MV-4-11 (cell line): ENCODE measurements around the gene ERVH48-1.
A peak's percentile ranks its signal among the peaks of the same experiment; 100 is the strongest.
"Not testable (repeated sequence)": the region's sequence is repeated elsewhere in the genome, so short reads cannot be mapped to it uniquely, and the experiment has no call there.

Source experiments
- DNase-seq: peaks from one replicate; lab custom pipeline; 2025; lab: John Stamatoyannopoulos, UW

The ERVH48-1 gene

DNA sequence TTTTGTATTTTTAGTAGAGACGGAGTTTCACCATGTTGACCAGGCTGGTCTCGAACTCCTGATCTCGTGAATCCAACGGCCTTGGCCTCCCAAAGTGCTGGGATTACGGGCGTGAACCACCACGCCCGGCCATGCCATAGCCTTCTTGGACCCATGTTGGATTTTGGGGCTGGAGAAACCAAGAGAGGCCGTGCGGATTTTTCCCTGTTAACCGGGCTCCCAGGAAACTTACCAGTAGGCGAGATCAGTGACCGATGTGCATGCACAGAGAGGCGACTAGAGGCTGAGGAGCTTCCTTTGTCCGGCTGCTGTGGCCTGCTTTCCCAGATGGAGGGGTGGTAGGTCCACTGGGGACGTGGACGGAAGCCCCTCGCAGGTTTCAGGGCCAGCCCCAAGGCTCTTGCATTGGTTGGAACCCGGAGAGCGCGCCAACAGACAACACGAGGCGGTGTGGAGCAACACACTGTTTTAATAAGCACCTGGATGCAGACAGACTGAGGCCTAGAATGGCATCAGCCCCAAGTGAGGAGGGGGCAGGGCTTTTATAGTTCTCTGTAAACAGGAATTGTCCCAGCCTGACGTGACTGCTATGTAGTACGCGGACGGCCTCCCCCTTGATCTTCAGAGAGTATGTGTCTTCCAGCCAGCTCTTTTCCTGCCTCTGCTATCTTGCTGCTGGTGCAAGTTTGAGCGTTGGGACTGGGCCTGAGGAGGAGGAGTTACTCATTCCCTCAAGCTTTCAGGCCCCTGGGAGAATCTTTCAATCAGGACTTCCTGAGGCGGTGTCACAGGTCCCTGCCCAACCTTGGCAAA lies at the start of gene ERVH48-1:
TSS of gene ERVH48-1 (minus strand) at position 517 of the 813 bp plus-strand sequence. CDS start 6,624 bp downstream, outside the sequence.
- DNase-seq, result no peak

DNA sequence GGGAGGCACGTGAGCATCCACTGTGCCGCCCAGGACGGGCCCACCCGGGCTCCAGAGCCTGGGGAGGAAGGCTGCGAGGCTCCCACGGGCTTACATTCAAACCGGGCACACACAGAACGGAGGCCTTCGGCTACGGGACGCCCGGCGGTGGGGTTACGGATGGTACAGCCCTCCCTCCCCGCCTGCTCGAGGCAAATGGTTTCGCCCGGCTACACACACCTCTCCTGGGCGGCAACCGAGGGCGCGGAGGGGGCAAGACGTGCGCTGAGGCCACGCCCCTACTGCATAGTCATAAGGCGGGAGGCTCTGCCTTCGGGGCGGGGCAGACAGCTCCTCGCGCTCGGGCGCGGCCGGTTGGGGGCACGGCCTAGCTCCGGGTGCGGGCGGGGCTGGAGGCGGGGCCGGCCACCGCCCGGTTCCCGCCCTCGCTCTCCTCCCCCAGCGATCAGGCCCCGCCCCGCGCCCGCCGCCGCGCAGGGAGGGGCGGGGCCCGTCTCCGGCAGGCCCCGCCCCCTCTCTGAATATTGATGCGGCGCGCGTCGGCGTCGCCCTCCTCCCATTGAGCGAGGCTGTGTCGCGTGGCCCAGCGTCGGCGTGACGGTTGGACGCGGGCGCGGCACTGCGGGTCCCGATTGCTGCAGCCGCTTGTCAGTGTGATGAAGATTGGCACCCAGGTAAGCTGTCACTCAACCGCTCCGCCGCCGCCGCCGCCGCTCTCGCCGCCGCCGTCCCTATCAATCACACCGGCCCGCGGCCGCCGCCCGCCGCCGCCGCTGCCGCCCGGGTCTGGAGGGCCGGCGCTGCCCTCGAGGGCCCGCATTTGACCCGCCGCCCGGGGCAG lies 48.8 kb upstream of the ERVH48-1 start, which contains the start of gene PKNOX1:
TSS of gene PKNOX1 (plus strand) at position 572 of the 841 bp plus-strand sequence. CDS start 29,820 bp downstream, outside the sequence.
- peak; percentile 97 for DNase-seq

DNA sequence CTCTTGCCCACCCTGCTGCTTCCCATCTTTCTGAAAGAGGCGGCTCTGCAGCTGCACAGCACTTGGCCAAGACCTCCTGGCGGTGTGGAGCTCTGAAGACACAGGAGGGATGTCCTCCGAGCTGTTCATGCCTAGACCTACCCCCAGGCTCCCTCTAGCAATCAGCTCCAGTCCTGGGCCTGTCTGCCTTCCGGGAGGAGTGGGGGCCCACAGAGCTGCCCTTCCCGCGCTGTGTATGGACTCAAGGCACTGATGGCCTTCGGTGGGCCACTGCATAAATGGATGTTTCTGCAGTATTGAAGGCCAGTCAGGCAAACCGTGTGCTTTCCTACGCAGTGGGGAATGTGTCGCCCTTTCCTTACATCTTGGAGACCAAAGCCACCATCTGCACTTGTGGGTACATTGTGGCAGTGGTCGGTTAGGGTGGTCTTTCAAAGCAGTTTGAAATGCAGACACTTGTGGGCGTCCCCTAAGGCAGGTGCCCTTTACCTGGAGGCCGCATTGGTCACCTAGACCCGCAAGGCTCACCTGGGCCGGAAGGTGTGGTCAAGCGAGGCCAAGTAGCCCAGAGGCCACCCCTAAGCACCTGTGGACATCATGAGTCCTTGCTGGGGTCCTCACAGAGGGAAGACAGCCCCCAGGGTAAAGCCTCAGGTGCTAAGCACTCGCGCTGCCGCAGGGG lies 48.0 kb upstream of the ERVH48-1 start:
- DNase-seq, result no peak

DNA sequence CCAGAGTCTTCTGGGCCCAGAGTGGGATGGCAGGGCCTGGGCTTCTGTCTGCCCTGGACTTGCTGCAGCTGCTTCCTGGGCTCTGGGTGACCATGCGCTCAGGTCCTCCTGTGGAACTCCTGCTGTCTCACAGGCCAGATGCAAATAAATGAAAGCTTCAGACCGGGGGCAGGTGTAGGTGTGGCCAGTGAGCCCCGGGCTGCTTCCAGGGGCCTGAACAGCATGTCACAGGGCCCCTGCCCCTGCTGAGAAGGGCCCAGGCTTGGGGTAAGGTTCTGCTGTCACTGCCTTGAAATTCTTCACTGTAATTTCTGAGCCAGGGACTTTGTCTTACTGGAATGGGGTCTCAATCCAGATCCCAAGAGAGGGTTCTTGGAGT lies 46.5 kb upstream of the ERVH48-1 start:
- no peak for DNase-seq

DNA sequence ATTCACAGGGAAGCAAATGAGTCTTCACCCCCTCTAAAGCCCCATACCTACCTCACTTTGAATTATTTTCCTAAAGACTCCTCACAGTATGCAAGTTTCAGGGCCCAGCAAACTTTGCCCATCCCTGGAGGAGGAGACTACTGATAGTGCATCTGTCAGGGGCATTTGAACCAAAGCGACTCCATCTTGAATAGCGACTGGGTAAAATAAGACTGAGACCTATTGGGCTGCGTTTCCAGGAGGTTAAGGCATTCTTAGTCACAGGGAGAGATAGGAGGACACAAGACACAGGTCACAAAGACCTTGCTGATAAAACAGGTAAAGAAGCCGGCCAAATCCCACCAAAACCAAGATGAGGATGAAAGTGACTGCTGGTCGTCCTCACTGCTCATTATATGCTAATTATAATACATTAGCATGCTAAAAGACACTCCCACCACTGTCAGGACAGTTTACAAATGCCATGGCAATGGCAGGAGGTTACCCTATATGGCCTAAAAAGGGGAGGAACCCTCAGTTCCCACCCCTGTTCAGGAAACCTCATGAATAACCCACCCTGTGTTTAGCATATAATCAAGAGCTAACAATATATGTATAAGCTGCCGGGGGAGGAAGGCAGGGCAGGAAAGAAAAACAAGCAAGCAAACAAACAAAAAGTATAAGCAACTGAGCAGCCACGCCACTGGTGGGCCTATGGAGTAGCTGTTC lies 45.7 kb upstream of the ERVH48-1 start:
- DNase-seq, result no peak

DNA sequence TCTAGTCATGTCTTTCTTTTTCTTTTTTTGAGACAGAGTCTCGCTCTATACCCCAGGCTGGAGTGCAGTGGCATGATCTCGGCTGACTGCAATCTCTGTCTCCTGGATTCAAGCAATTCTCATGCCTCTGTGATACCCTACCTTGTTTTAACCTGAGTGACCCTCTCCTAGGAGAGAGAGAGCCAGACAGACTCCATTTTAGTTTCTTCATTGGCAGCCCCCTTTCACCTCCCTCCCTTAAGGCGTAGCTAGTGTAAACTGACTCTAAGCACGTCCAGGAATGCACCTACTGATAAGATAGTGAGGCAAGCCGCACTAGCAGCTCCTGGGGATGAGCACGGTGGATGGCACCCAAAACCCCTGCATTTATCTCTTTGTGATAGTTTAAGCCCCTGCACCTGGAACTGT lies 43.8 kb upstream of the ERVH48-1 start:
- no peak for DNase-seq

DNA sequence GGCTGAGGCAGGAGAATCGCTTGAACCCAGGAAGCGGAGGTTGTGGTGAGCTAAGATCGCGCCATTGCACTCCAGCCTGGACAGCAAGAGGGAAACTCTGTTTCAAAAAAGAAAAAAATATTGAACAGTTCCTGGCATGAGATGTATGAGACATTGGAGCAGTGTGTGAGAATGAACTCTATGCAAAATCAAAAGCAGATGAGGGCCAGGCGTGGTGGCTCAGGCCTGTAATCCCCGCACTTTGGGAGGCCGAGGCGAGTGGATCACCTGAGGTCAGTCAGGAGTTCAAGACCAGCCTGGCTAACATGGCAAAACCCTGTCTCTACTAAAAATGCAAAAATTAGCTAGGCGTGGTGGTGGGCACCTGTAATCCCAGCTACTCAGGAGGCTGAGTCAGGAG lies 42.2 kb upstream of the ERVH48-1 start:
- DNase-seq, result not testable (repeated sequence)

DNA sequence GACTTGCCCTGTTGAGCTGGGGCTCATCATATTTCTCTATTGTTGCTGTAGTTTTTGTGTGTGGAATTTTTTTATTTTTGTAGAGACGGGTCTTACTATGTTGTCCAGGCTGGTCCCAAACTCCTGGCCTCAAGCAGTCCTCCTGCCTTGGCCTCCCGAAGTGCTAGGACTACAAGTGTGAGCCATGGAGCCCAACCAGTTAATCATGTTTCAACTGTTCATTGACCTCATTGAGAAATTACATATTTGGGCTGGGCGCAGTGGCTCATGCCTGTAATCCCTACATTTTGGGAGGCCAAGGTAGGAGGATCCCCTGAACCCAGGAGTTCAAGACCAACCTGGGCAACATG lies 39.8 kb upstream of the ERVH48-1 start:
- DNase-seq, result no peak

DNA sequence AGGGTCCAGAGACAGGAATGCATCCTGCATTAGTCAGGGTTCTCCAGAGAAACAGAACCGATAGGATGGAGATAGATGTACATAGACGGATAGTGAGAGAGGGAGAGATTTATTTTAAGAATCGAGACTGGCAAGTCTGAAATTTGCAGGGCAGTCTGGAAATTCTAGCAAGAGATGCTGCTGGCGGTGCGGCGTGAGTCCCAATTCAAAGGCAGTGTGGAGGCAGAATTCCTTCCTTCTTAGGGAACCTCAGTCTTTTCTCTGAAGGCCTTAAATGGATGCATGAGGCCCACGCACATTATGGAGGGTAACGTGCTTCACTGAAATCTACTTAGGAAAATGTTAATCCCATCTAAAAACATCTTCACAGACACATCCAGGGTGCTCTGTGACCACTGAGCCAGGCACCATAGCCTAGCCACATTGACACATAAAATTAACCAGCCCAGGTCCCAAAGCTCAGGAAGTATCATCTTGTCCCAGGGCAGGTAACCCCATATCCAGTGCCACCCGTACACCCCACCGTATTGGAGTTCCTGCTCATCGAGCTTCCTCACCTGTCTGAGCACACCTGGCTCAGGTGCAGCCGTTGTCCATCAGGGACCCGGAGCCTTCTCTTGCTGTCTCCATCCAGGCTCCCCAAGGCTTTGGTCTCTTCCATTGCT lies 39.2 kb upstream of the ERVH48-1 start:
- DNase-seq, result no peak

DNA sequence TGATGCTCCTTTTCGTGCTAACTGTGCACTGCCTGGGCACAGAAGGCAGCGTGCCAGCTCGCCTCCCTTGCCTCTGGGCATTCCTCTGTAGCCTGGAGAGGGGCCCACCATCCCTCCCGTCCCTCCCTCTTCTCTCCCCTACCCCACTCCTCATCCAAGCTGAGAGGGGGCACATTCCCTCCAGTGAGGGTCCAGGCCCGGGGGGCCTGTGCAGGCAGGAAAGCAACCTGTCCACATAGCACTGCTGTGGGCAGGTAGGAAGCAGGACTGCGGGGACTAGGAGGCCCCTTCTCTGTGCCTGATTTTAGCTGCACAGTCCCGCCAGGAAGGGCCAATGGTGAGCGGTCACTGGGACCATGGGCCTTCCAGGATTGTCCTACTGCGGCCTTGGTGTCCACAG lies 38.7 kb upstream of the ERVH48-1 start:
- DNase-seq, result no peak

DNA sequence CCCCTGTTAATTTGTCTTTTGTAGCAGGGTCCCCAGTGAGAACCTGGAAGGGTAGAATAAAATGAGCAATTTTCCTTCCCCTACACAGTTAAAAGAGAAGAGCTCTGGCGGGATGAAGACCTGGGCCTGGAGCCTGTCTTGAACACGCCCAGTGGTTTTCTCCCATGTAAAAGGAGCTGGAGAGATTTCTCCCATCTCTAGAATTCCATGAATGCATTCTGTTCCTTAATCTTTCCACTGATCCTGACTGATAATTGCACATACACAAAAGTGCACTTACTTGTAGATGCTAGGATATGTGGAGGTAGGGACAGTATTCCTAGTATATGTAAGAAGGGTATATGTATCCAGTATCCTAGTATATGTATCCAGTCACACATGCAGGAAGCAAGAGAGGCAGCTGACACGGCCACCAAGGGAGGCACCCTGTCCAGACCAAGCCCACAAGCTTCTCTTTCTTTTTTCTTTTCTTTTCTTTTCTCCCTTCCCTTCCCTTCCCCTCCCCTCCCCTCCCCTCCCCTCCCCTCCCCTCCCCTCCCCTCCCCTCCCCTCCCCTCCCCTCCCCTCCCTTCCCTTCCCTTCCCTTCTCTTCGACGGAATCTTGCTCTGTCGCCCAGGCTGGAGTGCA lies 37.1 kb upstream of the ERVH48-1 start:
- DNase-seq, result no peak

DNA sequence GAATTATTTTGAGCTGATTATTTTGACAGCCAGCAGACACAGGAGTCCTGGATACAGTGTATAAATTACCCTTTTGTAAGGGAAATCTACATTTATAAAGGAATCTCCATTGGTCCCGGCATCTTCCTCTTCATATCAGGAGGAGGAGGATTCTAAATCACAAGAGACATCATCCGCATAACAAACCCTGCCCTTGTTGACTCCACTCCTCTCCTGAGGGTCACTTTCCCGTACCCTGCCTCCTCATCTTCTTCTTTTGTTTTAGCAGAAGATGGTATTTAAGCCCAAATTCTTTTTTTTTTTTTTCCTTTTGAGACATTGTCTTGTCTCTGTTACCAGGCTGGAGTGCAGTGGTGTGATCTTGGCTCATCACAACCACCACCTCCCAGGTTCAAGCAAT lies 34.3 kb upstream of the ERVH48-1 start:
- DNase-seq, result no peak

DNA sequence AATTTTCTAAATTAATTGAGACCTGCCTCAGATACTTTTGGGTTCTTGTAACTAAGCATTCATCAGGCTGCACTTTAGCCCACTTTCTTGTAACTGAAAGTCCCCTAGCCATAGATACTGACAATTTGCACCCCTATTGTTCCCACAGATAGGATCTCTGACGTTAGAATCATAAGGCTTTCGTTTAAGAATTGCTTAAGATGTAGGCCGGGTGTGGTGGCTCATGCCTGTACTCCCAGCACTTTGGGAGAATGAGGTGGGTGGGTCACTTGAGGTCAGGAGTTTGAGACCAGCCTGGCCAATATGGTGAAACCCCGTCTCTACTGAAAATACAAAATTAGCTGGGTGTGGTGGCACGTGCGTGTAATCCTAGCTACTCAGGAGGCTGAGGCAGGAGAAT lies 32.7 kb upstream of the ERVH48-1 start:
- DNase-seq, result not testable (repeated sequence)

DNA sequence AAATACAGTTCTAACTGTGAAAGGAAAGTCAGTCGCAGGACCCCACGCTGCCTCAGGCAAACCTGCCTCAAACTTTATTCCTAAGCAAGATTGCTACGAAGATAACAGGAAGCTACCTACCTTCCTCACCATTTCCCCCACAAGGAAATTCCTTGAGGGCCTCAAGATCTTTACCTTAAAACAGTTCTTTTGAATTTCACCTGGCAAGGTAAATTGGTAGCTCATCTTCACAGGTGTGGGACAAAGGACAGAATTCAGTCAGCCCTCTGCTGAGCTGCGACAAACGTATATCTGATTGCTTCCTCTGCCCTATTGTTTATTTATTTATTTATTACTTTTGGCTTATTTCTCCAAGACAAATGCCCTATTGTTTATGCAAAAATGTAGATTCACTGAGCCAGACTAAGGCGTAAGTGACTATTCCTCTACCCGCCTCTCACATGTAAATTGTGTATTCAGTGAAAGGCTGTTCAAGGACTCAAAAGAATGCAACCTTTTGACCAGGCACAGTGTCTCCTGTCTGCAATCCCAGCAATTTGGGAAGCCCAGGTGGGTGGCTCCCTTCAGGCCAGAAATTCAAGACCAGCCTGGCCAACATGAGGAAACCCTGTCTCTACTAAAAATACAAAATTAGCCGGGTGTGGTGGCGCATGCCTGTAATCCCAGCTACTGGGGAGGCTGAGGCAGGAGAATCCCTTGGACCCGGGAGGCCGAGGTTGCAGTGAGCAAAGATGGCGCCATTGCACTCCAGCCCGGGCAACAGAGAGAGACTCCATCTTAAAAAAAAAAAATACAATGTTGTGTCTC lies 31.6 kb upstream of the ERVH48-1 start:
- no peak for DNase-seq

DNA sequence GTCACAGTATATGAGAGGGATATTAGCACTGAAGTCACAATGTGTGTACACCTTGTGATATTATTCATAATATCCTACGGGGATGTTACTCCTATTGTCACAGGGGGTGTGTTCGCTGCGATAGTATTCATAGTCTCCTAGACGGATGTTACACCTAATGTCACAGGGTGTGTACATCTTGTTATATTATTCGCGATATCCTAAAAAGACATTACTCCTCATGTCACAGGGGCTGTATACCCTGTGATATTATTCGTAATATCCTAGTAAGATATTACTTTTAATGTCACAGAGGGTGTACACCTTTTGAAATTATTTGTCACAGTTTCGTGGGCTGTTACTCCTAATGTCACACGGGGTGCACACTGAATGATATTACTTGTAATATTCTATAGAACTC lies 25.8 kb upstream of the ERVH48-1 start:
- DNase-seq, result not testable (repeated sequence)

DNA sequence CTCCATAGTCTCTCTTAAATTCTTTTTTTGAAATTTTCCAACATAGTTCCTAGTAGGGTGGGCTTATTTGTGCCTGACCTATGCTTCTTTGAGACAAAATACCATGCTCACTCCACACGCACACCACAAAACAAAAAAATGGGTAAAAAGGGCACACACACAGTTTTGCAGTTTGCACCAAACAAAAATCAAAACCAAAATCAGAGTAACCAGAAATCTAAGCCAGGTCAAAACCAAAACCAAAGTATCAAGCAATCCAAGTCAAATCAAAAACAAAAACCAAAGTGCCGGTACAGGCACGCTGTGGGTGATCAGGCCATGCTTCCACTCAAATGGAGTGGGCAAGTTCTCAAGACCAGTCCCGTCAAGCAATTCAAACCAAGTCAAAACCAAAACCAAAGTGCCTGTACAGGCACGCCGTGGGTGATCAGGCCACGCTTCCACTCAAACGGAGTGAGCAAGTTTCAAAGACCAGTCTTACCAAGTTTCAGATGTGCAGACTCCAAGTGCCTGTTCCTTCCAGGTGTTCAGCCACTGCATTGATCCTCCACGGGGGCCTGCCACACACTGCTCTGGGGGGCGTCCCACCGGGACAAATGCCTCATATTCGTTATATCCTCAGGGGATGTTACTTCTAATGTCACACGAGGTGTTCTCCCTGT lies 23.8 kb upstream of the ERVH48-1 start:
- DNase-seq, result not testable (repeated sequence)

DNA sequence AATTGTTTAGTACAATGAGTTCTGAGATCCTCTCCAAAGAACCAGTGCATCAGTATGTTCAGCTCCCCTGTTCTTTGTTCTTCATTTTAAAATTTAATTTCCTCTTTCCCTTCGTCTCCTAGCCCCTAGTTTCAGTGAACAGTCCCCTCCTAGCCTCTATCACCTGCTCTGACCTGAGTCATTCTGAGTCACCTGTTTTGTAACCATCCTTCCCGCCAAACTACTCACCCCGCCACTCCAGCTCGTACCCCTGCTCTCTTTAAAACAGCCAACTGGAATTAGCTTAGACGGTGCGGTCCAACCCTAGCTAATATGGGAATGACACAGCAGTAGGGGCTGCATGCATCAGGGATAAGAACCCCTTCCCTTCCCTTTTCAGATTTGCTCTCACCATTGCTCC lies 16.8 kb upstream of the ERVH48-1 start:
- DNase-seq, result no peak

DNA sequence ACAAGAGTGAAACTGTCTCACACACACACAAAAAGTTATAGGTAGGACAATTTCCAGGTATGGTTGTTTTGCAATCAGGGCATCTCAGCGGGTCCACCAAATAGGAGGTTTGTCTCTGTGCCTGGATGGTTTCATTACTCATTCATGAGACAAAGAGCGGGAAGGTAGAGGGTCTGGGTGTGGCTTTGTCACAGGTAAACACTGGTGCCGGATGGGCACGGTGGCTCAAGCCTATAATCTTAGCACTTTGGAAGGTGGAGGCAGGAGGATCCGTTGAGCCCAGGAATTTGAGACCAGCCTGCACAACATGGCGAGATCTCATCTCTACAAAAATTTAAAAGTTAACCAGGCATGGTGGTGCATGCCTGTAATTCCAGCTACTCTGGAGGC lies 16.3 kb upstream of the ERVH48-1 start:
- no peak for DNase-seq

DNA sequence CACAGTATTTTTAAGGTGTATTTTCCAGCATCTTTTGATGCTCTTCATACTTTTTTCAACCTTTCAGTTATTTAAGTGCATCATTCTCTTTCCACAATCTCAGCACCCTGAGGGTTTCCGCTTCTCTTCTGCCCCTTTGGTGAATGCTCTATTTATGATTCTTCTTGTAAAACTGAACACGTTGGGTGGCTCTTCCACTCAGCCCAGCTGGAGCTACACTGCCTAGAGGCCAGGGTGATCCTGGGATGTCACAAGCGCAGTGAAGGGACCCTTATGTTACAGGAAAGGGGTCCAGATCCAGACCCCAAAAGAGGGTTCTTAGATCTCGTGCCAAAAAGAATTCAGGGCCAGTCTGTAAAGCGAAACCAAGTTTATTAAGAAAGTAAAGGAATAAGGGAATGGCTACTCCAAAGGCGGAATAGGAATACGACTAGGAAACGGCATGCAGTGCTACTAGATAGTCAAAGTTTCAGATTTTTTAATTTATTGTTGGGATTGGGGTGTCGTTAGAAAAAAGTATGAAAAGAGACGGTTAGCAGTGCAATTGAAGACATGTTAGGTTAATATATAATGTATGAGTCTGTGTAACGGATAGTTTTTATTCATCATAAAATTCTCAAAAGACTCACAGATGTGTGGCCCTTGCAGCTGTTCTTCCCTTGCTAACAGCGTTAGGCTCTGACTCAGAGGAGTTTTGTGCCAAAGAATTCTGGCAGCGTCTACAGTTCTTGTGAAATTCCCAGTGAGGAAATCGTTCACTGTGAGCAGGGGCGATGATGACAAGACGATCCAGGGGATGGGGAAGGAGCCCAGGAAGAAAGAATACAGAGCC lies 14.4 kb upstream of the ERVH48-1 start:
- peak; percentile 70 for DNase-seq
